Measurements from ENCODE around the gene CD81. TPM values are rescaled to one million over a fixed set of nuclear protein-coding genes. Genes with fewer than 3 reads are reported as not detected.

The CD81 gene, protein sequence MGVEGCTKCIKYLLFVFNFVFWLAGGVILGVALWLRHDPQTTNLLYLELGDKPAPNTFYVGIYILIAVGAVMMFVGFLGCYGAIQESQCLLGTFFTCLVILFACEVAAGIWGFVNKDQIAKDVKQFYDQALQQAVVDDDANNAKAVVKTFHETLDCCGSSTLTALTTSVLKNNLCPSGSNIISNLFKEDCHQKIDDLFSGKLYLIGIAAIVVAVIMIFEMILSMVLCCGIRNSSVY
- 283 and 430 TPM in 2 replicates for total RNA-seq

DNA sequence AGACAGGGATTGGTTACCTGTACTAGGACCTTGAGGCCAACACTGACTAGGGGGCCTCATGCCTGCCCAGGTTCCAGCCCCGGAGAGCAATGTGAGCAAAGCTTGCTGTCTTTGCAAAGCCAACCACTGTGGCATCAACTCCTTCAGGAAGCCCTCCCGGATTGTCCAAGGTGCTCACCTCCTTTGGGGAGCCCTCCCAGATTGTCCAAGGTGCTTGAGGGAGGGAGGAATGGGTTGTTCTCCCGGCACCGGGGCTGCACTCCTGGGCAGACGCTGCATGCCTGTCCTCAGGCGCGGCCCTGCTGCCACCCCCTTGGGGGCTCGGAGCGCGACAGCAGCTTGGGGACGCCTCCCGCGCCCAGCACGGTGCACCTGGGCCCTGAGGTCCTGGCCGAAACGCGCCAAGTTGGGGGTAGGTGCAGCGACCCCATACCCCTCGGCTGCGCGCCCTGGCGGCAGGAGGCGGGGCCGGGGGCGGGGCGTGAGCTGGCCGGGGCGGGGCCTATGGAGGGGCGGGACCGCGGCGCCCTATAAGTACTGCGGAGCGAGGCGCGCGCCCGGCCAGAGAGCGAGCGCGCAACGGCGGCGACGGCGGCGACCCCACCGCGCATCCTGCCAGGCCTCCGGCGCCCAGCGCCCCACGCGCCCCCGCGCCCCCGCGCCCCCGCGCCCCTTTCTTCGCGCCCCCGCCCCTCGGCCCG, at the start of gene CD81:
TSS of gene CD81 (plus strand) at position 560 of the 701 bp plus-strand sequence. CDS start 240 bp downstream, outside the sequence.

DNA sequence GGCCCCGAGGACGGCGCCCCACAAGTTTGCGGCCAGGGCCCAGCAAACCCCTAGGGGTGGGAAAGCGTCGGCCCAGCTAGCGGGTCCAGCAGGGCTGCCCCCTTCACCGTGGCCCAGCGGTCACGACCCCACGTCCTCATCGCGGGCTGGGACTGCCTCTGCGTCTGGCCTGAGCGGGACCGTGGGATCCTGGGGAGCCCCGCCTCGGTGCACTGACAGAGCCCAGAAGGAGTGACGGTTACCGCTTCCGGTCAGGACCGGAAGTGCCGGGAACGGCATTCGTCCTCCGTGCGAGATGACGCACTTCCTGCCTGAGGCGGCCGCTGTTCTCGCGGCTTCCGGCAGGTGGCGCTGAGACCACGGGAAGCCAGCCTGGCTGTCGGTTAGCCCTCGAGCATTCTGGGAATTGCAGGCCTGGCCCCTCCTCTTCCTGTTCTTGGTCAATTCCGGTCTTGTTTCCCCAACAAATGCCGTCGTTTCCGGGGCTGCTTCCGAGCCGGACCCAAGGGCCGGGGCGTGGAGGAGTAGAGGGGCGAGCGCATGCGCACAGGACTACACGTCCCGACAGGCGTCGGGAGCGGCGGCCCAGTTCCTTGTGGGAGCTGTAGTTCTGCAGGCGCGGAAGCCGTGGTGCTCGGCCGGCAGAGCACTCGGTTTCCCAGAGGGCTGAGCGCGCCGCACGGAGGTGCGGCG, 23.1 kb downstream of the CD81 start, which contains the start of gene TSSC4:
TSS of gene TSSC4 (plus strand) at position 682 of the 693 bp plus-strand sequence. CDS start 1,884 bp downstream, outside the sequence.

DNA sequence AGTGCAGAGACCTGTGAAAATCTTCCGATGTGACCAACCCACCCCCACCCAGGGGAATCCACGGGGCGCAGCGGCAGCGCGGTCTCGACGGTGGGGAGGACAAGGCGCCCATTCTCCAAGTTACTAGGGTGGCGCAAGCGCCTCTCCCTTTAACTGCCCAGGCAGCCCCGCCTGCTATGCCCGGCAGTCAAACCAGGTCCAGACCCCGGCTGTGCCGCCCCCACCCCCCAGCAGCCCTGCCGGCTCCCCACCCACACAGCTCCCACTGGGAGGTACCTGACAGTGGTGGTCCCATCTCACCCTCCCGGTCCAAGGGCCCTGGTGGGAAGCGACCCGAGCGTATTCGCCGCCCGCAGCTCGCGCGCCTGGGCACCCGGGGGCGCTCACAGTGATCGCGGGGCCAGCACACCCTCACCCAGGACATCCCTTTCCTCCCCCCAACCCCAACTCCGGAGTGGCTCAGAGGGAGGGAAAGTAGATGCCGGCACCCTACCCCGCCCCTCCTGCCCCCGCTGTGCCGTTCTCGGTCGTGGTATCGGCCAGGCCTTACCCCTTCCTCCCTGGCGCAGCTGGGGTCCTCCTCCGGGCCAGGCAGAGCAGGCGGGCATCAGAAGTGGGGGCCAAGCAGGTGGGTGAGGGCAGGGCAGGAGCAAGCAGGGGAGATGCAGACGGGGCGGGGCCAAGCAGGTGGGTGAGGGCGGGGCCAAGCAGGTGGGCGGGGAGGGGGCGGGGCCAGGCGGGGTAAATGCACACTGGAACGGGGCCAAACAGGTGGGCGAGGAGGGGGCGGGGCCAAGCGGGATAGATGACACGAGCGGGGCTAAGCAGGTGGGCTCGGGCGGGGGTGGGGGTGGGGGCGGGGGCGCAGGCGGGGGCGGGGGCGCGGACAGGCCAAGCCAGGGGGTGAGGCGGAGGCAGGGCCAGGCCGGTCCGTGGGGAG, 67.0 kb downstream of the CD81 start, which contains the start of gene TRPM5:
TSS of gene TRPM5 (minus strand) at position 634 of the 940 bp plus-strand sequence. CDS start 21,478 bp downstream, outside the sequence.

DNA sequence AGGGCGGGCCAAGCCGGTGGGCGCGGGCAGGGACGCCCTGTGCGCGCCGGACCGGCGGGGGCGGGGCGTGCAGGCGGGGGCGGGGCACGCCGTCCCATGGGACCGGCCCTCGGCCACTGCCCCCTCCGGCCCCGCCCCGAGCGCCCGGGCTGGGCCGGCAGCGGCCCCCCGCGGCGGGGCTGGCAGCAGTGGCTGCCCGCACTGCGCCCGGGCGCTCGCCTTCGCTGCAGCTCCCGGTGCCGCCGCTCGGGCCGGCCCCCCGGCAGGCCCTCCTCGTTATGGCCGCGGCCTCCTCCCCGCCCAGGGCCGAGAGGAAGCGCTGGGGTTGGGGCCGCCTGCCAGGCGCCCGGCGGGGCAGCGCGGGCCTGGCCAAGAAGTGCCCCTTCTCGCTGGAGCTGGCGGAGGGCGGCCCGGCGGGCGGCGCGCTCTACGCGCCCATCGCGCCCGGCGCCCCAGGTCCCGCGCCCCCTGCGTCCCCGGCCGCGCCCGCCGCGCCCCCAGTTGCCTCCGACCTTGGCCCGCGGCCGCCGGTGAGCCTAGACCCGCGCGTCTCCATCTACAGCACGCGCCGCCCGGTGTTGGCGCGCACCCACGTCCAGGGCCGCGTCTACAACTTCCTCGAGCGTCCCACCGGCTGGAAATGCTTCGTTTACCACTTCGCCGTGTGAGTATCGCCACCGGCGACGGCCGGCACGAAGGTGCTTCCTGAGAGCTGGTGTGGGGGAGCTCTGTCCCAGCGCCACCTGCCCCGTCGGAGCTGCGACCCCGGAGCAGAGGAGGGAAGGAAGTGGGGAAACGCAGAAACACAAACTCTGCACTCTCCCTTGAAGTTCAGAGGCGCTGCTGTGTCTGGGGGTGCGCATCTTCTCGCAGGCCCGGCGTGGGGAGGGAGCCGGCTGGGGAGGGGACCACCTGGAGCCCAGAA, 68.0 kb downstream of the CD81 start, which contains the start of gene KCNQ1:
TSS of gene KCNQ1 (plus strand) at position 188 of the 925 bp plus-strand sequence. CDS start at position 279, 91 bp downstream.

Other genes starting within 250 kb of the CD81 start
- gene IGF2, start 237.9 kb upstream of the CD81 start, total RNA-seq: under 0.01 and 0.69 TPM in 2 replicates
- gene INS, start 216.1 kb upstream of the CD81 start, total RNA-seq: not detected in 2 replicates
- not detected in 2 replicates for gene TH, start 205.5 kb upstream of the CD81 start, total RNA-seq
- not detected in 2 replicates for gene ASCL2, start 106.7 kb upstream of the CD81 start, total RNA-seq
- under 0.01 TPM in 1 of 2 replicates, not detected in the other for gene C11orf21, start 75.4 kb upstream of the CD81 start, total RNA-seq
- gene TSPAN32, start 75.3 kb upstream of the CD81 start, total RNA-seq: 0.09 and 0.47 TPM in 2 replicates
- gene TSSC4, start 23.4 kb downstream of the CD81 start, total RNA-seq: 46.5 and 64.0 TPM in 2 replicates
- gene TRPM5, start 67.2 kb downstream of the CD81 start, total RNA-seq: 0.09 TPM in 1 of 2 replicates, not detected in the other
- not detected in 2 replicates for gene KCNQ1, start 67.7 kb downstream of the CD81 start, total RNA-seq

Measured in bronchial smooth muscle cell (primary cell).